ENCODE data around the gene TRAIP.
"Not testable (repeated sequence)": the region's sequence is repeated elsewhere in the genome, so short reads cannot be mapped to it uniquely, and the experiment has no call there.

TRAIP gene

DNA sequence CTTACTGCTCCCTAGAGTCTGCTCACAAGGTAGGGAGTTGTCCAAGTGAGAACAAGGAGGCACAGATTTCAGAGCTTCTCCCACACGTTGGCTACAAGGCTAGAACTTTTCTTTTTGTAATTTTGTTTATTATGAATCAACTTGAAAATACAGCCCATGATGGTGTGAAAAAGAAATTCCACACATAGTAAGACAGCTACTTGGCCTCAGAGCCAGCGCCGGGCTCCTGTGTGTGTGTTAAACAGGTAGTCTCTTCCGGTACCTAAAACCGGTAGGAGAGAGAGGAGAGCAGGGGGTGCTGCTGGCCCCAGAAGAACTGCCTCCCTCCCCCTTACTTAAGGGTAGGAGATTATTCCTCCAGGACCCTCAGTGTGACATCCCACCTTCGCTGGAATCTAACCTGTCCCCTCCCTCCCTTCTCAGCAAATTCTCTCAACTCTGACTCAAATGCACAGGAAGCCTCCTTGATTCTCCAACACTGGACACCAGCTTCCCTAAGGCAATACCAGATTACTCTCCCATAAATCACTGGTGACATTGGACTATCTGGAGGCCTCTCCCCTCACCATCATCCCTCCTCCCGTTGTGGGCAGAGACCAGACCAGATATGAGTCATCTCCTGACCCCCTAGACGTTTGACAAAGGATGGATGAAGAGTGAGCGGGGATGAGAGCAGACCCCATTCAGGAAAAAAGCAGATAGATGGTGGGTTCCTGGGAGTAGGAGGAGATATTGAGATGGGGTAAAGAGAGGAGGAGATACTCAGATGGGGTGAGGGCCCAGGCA, 65.5 kb downstream of the TRAIP start:
- DNase-seq (ENCODE audit: low read depth): peak; percentile 66

DNA sequence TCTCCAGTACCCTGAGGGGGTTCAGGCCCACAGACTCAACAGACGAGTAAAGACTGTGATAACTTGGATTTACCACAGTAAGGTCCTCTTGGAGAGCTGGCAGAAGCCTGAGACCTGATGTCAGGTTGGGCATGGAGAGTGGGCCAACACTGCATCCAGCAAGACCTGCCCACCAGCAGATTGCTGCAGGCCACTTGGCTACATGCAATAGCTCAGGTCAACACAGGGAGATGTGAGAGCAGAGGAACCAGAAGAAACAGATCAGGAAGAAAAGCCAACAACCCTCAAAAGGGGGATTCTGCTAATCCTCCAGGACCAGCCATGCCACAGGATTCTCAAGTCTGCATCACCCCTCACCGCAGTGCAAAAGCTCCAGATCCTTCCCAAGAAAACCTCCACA, 68.3 kb downstream of the TRAIP start:
- no peak for DNase-seq (ENCODE audit: low read depth)

DNA sequence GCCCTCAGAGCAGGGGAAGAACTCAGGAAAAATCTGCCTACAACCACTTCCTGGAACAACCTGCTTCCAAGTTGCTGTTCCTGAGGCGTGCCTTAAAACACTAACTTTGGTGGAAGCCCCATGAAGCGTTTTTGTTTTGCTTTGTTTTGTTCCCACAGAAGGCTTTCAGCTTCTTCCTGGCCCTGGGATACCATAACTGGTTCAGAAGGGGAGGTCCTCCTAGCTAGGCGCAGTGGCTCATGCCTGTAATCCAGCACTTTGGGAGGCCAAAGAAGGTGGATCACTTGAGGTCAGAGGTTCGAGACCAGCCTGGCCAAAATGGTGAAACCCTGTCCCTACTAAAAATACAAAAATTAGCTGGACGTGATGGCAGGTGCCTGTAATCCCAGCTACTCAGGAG, 68.8 kb downstream of the TRAIP start:
- no peak for DNase-seq (ENCODE audit: low read depth)

DNA sequence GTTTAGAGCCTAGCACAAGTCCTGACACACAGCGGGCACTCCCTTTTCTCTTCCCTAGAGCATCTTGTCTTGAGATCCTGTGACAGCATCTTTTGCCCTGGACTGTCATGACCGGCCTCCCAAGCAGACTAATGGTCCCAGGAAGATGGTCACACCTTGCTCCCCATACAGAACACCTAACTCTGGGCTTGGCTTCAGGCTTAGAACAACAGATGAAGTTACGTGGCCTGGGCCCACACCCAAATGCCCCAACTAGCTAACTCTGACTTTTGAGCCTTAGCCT, 69.2 kb downstream of the TRAIP start:
- DNase-seq (ENCODE audit: low read depth): no peak

DNA sequence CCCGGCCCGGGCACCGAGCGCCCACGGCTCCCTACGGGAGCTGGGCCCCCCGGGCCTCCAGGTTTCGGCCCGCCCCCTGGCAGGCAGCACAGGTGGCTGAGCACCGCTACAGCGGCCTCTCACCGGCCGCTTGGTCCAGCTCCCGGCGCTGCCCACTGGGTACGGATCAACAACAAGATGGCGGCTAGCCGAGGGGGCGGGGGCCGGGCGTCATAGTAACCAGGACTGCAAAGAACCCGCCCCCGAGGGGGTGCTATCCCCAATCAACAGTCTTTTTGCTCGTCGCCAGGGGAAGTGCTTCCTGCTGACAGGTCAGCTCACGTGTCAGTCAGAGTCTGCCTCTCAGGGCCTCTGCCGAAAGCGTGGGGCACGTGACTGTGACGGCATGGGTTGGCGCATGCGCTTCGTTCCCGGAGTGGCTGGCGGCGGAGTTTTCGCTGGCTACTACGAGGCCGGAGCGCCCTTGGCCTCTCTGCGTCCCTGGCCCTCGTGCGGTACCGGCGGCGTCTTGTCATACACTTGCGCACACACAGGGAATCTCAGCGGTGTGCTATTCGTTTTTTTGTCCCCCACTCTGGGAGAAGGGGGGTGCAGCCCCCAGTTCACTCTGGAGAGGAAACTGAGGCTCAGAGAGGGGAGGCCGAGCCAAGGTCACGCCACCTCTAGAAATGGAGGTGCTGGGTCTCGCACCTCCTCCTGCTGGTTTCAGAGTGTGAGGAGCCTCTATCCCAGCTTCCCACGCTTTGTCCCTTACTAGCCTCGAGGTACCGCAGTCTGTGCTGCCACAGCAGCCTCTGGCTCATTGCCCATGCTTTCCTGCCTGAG, 69.8 kb downstream of the TRAIP start, which contains the start of gene IP6K1:
Gene IP6K1 (minus strand): TSS at position 186 of the 825 bp plus-strand sequence. CDS start 38,502 bp downstream, outside the sequence.
- DNase-seq (ENCODE audit: low read depth): peak; percentile 100

DNA sequence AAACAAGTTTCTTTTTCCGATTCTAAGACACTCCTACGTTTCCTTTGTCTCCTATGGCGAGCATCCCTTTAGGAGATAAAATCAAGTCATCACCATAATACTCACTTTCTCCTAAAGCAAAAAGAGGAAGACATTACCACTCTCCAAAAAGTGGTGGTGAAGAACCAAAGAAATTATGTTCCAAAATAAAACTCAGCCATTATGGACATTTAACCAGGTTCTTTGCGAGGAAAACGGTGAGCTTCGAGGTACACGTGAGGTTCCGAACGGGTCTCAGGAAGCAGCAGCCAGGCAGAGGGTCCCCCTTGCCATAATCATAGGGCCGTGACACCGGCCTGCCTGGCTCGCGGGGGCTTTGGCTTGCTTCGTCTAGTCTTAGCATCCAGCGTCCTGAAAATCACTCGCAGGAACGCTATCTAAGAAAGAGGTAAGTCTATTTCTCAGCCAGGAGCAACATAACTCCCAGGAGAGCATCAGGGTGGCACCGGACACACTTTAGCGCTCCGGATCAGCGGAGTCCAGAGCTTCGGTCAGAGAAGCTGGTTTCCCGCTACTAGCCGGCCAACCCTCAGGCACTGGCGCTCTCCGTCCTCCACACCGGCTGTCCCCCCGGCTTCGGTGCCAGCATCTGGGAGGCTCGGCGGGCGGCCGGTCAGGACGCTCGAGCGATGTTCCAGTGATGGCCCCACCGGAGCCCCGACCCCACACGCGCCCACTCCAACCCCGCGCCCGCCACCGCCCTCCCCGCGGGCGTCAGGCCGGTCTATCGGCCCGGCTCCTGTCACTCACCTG, 70.6 kb downstream of the TRAIP start:
- DNase-seq (ENCODE audit: low read depth): peak; percentile 39

DNA sequence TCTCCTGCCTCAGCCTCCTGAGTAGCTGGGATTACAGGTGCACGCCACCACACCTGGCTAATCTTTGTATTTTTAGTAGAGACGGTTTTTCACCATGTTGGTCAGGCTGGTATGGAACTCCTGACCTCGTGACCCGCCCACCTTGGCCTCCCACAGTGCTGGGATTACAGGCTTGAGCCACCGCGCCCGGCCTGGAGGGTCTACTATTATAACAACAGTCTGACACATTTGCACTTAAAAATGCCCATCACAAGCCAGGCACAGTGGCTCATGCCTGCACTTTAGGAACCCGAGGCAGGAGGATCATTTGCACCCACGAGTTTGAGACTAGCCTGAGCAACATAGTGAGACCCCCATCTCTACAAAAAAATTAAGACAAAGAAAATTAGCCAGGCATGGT, 74.1 kb downstream of the TRAIP start:
- not testable (repeated sequence) for DNase-seq (ENCODE audit: low read depth)

DNA sequence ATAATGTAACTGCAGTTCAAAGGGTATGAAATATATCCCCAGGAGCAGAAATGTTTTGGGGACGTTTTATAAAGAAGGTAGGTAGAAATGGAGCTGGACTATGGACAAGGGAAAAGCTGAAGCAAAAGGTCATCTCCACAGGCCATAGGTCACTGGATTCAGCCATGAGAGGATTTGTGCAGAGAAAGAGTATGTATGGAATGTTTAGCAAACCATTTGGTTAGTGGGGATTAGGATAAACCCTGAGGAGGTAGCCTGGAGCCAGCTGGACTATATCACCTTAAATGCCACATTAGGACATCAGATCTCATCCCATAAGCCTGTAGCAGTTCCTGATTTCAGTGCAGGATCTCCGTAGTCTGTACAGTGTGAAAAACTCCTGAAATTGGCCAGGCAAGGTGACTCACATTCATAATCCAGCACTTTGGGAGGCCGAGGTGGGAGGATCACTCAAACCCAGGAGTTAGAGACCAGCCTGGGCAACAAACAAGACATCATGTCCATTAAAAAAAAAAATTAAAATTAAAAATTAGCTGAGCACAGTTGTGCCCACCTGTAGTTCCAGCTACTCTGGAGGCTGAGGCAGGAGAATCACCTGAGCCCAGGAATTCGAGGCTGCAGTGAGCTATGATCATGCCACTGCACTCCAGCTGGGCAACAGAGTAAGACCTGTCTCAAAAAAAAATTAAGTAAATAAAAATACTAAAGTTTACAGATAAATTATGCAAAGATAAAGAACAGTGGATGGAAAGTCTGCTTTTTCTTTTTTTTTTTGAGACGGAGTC, 74.8 kb downstream of the TRAIP start:
- peak; percentile 82 for DNase-seq (ENCODE audit: low read depth)

DNA sequence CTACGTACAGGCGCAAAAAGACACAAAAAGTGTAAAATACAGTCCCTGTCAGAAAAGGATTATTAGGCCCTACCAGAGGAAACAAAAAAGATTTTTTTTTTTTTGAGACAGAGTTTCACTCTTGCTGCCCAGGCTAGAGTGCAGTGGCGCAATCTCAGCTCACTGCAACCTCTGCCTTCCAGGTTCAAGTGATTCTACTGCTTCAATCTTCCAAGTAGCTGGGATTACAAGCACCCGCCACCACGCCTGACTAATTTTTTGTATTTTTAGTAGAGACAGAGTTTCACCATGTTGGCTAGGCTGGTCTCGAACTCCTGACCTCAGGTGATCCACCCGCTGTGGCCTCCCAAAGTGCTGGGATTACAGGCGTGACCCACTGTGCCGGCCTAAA, 75.4 kb downstream of the TRAIP start:
- DNase-seq (ENCODE audit: low read depth): peak; percentile 44

DNA sequence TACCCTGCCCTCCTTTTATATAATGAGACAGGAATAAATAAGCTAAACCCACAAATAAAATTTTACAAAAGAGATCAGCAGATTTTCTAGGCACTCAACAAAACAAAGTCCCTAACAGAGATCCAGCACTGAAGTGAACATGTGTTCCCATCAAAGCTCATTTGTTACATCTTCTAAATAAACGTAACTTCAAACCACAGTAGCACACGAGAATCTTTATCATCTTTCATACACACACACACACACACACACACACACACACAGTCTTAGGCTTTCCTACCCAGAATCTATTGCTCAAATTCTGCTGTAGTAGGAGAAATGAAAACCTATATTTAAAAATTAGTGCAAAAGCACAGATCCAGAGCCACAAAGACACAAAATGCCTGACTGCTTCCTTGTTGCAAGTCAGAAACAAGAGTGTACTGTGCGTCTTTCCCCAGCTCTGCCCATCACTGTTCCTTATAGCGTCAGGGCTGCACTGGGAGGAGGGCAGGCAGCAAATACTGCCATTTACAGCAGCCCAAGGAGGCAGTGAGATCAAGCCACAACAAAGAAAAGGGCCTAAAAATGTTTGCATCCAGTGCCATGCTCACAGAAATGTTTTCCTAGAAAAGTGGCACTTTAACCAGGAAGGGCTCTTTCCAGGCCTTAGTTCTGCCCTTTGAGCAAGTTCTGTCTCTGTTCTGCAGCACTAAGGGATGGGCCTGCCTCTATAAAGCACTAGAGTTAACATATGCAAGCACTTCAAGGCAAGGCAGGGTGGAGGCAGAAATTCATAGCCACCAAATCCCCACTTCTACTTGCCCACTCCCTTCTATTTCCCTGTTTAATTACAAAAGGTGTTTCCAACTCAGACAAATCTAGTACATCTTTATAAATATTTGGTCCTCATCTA, 76.0 kb downstream of the TRAIP start:
- DNase-seq (ENCODE audit: low read depth): peak; percentile 52

DNA sequence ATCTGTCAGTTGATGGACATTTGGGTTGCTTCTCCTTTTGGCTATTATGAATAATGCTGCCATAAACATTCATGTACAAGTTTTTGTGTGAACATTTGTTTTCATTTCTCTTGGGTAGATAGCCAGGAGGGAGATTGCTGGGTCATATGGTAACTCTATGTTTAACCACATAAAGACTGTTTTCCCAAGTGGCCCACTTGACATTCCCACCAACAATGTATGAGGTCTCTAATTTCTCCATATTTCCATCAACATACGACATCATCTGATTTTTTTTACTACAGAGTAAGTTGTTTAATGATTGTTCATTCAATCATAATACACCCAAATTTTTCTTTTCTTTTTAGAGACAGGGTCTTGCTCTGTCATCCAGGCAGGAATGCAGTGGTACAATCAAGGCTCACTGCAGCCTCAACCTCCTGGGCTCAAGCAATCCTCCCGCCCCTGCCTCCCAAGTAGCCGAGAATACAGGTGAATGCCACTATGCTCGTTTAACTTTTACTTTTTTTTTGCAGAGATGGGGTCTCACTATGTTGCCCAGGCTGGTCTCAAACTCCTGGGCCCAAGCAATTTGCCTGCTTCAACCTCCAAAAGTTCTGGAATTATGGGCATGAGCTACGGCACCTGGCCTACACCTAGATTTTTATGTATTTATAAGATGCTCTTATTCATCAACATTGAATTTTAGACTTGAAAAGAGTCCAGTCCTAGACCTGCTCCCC, 76.8 kb downstream of the TRAIP start:
- no peak for DNase-seq (ENCODE audit: low read depth)

Measured in amniotic epithelial cell (primary cell).